H1 (cell line): ENCODE results near the gene MTF1. TPM values are rescaled to one million over a fixed set of nuclear protein-coding genes. Genes with fewer than 3 reads are reported as not detected.

ENCODE experiments used
- ASH2L ChIP-seq: fragments of 200-600, 300-600 bp; sonication (generic); IDR thresholded peaks from one replicate; pipeline ENCODE4 v1.7.1; 2017; ENCODE audit warnings: low read length
- CBX8 ChIP-seq: fragments of 300-800, 300-1000 bp; sonication (generic); IDR thresholded peaks from 2 replicates; pipeline ENCODE4 v1.7.1; 2016; ENCODE audit warnings: low read depth, low read length, borderline replicate concordance
- CEBPB ChIP-seq: IDR thresholded peaks from 2 replicates; pipeline ENCODE4 v1.6.1; 2012; ENCODE audit warnings: low read depth, low read length
- CHD1 ChIP-seq: IDR thresholded peaks from 2 replicates; pipeline ENCODE4 v1.6.1; 2012; ENCODE audit warnings: low read depth, low read length, improper control_type of control experiment
- CREB1 ChIP-seq: IDR thresholded peaks from 2 replicates; pipeline ENCODE4 v1.6.1; 2012; ENCODE audit warnings: inconsistent platforms
- CTBP2 ChIP-seq: IDR thresholded peaks from 2 replicates; pipeline ENCODE4 v1.7.0; 2011; ENCODE audit warnings: borderline replicate concordance, mild to moderate bottlenecking, moderate library complexity, mixed read lengths, low read length; ENCODE audit not compliant: insufficient read depth, insufficient read length
- CTCF ChIP-seq, 3 experiments: IDR thresholded peaks; 1 replicate in 2 of 3; 2 replicates in 1 of 3; pipeline versions ENCODE4 v1.5.1 to v1.6.1; 2011; ENCODE audit warnings: low read length in 3 of 3, mild to moderate bottlenecking in 3 of 3, inconsistent platforms in 2 of 3, low read depth in 1 of 3, moderate library complexity in 1 of 3; ENCODE audit not compliant: insufficient read depth in 1 of 3; ENCODE audit errors: control extremely low read depth in 1 of 3
- KDM1A ChIP-seq: fragments of 200-600, 300-600 bp; sonication (generic); IDR thresholded peaks from 2 replicates; pipeline ENCODE4 v1.7.1; 2016; ENCODE audit warnings: mild to moderate bottlenecking, low read length, borderline replicate concordance
- RXRA ChIP-seq: IDR thresholded peaks from 2 replicates; pipeline ENCODE4 v1.6.1; 2011; ENCODE audit warnings: low read depth, mild to moderate bottlenecking, low read length, moderate library complexity; ENCODE audit not compliant: insufficient read depth
- polyA plus RNA-seq, 7 experiments: library from polyadenylated mRNA; depleted of rRNA in 3 of 7; stranded (reverse) in 5 of 7; unstranded in 2 of 7; fragments of >200 nt in 5 of 7; fragments of 200-250 nt in 2 of 7; gene quantifications; 1 replicate in 5 of 7; 2 replicates in 1 of 7; 4 replicates in 1 of 7; pipeline versions ENCODE4 v1.2.1 to v1.2.3, GENCODE V29; 2011 to 2013; ENCODE audit warnings: missing spikeins in 2 of 7, mixed read lengths in 2 of 7
- total RNA-seq: library from RNA; stranded (reverse); fragmentation: NEBNext Ultra II Directional; extraction: Animal tissue kit (Norgen Biotek cat#: 25700); gene quantifications from 2 replicates; pipeline ENCODE4 v1.2.1, GENCODE V29; 2021

Gene MTF1
- total and polyA plus RNA-seq, 2 of the 8 experiments (the other 6 are each of a cell fraction or from before 2014, with no cell fraction given), result 4.0 to 15.5 TPM

- TF ChIP-seq CBX8, result no peak
- no peak for TF ChIP-seq CEBPB
- TF ChIP-seq CTCF (IDR thresholded peaks at IDR 0.05; ENCODE audit: control extremely low read depth in 1 of 3, insufficient read depth in 1 of 3, low read depth in 1 of 3, low read length in 3 of 3), result peak; percentile 77 to 95 (median 91)
- peak; percentile 27 for TF ChIP-seq CTBP2
- TF ChIP-seq ASH2L, result peak; percentile 33
- TF ChIP-seq CREB1, result peak; percentile 94
- TF ChIP-seq KDM1A, result no peak
- TF ChIP-seq RXRA, result no peak
- no peak for TF ChIP-seq CHD1
Measured at GRCh38 chr1:37859507-37860345, at the start of gene MTF1 (continued).
